ELR (cell line): Measurements from ENCODE around the gene DOLK.

Experiments used
- DNase-seq: peaks from one replicate; pipeline ENCODE4 v3.0.0-alpha.2; 2015; ENCODE audit warnings: low read depth

Gene DOLK

DNA sequence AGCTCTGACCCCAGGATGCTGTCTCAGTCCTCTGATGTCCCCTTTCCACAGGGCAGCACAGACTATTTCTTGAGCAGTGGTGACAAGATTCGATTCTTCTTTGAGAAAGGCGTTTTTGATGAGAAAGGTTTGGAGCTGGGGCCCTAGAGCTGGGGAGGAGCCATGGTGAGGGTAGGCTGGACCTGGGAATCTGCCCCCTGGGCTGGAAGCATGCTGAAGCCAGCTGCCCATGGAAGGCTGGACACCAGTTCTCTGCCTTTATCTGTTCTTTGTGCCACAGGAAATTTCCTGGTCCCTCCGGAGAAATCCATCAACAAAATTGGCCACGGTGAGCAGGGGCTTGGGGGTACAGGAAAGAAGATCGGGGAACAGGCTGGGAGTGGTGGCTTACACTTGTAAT is 13.7 kb downstream of the DOLK start:
- no peak for DNase-seq

DNA sequence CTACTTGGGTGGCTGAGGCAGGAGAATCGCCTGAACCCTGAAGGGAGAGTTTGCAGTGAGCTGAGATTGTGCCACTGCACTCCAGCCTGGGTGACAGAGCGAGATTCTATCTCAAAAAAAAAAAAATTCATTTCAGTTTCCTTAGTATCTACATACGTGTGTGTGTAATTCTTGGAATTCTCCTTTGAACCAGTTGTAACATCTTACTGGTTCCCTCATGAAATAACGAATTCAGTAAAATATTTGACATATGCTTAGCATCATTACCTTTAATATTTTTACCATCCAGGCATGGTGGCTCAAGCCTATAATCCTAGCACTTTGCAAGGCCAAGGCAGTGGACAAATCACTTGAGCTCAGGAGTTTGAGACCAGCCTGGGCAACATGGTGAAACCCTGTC is 17.8 kb downstream of the DOLK start:
- no peak for DNase-seq

- DNase-seq = no peak
Measured at GRCh38 chr9:128928624-128929023, 18.8 kb downstream of the DOLK start.

DNA sequence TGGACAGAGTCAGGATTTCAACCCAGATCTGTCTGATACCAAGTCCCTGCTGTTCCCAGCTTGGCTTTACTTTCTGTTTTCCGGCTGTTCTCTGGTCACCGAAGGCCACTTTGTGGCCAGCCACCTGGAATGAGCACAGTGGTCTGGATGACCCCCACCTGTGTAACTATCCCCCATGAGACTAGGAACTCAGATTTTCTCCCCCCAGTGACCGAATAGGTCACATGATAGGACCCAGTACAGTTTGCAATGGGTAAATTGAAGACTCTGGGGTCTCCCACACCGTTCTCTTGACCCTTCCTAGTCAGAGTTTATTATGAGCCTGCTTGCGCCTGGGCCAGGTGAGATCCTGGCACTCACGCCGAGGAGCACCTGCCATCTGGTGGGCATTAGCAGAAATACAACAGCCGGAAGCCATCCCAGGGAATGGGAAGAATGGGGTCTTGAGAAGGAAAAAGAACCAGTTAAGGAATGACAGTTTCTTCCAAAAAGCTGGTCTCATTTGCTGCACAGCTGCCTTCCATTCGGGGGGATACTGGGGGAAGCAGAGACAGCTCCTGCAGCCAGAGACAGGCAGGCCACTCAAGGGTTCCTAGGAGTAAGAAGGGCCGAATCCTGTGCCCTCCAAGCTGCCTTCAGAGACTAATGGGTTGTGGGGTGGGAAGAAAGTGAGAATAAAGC is 19.5 kb downstream of the DOLK start:
- DNase-seq = peak; percentile 73

DNA sequence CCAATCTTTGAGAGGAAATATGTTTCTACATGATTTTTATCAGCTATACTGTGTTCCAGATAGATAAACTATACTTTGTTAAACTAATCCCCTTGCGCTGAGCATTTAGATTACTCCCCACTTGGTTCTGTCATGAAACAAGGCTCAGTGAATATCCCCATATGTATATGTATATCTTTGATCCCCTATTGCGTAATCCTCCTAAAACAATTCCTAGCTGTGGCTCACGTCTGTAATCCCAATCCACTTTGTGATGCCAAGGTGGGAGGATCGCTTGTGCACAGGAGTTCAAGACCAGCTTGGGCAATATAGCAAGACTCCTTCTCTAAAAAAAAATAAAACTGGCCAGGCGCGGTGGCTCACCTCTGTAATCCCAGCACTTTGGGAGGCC is 23.9 kb downstream of the DOLK start:
- DNase-seq = no peak

DNA sequence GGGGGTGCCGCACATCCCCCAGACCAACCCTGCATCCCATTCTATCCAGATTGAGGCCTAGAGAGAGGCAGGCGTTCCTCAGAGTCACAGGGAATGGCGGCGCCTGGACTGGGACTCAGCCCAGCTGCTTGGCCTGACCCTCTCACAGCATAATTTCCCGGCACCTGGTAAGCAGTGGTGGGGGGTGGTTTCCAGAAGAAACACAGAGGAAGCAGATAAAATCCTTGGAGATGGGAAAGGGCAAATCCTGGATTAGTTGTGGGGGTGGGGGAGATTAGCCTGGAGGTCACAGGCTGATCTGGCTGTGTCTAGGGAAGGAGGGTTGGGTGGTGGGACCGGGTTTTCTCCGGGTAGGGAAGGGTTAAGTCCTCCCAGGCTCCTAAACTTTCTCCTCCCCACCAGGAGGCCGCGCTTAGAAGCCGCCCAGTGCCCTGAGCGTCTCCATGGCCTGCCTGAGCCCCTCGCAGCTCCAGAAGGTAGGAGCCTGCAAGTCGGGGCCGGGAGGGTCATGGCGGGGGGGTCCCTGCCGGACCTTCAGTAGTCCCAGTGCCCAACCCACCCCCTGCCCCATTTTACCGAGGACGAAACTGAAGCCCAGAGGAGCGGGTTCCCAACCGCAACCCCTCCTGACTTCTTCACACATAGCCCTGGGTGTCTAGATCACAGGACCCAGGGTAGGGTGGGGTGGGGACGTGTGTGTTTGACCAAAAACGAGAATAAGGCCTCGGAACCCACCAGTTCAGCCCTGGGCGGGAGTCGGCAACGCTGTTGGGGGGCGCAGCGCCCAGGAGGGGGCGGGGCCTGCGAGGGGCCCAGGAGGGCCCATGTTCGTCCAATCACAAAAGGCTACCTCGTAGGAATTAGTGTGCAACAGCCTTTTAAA is 25.3 kb downstream of the DOLK start:
- DNase-seq = peak; percentile 61

DNA sequence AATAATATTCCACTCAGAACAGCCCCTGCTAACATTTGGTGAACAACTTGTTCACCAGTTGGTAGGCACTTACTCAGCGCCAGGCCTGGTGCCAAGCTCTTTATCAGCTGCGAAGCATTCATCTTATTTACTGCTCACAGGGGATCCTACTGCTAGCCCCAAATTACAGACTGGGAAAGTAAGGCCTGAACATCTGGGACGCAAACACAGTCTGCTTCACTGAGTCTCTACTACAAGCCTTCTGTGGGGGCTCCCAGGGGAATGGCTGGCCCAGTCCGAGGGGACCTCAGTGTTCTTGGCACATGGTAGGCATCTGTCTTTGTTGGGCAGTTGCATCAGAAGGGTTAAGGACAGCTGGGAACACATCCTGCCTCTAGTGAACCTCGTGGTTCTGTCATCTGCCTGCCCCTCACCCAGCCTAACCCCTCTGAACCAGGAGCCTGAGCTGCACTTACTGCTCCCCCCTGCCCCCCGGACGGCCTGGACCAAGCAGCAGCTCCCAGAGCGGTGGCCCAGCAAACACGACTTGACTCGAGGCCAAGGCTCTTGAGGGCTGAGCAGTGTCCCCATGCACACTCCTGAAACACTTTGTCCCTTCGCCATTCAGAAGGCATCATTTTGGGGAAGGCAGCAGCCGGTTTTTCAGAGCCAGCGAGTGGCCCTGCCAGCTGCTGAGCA is 26.9 kb downstream of the DOLK start, which contains the start of gene PHYHD1:
PHYHD1 (plus strand) TSS at position 602 of the 678 bp plus-strand sequence. CDS start 1,342 bp downstream, outside the sequence.
- DNase-seq = peak; percentile 75

DNA sequence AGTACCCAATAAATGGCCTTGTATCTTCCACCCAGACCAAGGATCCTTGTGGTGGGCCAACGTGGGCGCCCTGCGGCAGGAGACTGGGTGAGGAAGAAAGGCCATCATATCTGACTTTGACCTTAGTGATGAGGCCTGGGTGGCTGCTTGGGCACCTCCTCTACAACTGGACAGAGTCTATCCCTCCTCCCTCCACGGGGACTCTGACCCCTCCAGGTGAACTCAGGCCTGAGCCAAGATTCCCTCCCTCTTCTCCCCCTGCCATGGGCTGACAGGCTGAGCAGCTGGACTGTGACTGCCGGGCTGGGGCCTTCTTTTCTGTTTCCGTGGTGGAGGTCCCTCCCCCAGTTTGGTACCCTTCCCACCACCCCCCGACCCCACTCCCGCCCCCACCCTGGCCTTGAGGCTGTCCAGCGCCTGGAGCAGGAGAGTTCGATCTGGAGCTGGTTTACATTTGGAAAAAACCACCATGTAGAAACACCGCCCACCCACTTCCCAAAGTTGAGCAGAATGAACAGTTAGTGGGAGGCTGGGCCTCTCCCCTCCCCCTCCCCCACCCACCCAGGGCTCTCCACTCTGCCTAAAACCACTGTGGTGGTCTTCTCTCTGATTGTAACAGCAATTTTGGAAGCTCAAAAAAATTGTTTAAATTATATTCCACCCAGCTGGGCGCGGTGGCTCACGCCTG is 27.9 kb downstream of the DOLK start:
- no peak for DNase-seq

DNA sequence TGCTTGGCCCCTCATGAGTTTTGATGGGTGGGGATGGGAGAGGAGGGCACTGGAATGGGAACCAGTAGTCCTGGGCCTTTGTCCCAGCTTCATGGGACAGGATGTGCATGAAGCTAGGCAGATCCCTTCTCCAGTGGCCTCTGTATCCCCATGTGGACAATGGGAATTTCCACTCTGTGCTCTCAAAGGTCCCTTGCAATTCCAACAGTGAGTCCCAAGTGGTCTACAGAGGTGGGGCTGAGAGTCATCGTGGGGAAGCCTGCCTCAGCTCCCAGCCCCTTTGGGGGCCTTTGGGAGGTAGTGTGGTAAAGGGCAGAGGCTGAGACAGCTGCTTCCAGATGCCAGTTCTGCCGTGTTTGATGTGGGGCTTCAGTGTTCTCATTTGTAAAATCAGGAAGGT is 28.5 kb downstream of the DOLK start:
- DNase-seq = no peak

DNA sequence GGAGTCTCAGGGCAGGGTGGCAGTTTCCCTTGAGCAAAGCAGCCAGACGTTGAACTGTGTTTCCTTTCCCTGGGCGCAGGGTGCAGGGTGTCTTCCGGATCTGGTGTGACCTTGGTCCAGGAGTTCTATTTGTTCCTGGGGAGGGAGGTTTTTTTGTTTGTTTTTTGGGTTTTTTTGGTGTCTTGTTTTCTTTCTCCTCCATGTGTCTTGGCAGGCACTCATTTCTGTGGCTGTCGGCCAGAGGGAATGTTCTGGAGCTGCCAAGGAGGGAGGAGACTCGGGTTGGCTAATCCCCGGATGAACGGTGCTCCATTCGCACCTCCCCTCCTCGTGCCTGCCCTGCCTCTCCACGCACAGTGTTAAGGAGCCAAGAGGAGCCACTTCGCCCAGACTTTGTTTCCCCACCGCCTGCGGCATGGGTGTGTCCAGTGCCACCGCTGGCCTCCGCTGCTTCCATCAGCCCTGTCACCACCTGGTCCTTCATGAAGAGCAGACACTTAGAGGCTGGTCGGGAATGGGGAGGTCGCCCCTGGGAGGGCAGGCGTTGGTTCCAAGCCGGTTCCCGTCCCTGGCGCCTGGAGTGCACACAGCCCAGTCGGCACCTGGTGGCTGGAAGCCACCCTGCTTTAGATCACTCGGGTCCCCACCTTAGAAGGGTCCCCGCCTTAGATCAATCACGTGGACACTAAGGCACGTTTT is 30.1 kb downstream of the DOLK start:
- no peak for DNase-seq

GRCh38 chr9:128916745-128917144 is 30.7 kb downstream of the DOLK start:
- no peak for DNase-seq

- DNase-seq = peak; percentile 77
Measured at GRCh38 chr9:128916204-128916603, 31.2 kb downstream of the DOLK start.

DNA sequence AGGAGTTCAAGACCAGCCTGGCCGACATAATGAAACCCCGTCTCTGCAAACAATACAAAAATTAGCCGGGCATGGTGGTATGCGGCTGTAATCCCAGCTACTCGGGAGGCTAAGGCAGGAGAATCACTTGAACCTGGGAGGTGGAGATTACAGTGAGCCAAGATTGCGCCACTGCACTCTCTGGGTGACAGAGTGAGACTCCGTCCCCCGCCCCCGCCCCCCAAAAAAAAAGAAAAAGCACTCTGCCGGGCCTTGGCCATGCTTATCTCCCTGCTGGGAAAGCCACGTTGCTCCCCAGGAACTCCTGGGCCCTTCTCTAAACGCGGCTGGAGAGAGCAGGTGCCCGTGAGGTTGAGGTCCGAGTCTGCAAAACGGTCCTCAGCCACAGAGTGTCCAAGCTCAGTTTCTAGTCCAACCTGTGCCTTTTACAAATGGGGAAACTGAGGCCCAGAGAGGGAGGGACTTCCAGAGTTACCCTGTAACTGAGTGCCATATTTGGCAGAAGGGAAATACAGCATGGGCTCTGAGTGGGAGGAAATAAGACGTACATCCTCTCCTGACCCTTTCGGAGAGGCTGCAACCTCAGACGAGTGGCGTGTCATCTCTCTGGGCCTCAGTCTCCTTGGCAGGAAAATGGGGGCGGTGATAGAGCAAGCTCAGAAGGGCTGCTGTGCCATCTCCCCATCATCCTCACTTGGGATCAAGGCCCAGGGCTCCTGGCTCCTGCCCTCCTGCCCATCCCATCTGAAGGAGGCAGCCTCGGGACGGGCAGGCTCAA is 33.2 kb downstream of the DOLK start:
- no peak for DNase-seq

GRCh38 chr9:128913048-128913900 is 34.1 kb downstream of the DOLK start:
- DNase-seq = peak; percentile 25

DNA sequence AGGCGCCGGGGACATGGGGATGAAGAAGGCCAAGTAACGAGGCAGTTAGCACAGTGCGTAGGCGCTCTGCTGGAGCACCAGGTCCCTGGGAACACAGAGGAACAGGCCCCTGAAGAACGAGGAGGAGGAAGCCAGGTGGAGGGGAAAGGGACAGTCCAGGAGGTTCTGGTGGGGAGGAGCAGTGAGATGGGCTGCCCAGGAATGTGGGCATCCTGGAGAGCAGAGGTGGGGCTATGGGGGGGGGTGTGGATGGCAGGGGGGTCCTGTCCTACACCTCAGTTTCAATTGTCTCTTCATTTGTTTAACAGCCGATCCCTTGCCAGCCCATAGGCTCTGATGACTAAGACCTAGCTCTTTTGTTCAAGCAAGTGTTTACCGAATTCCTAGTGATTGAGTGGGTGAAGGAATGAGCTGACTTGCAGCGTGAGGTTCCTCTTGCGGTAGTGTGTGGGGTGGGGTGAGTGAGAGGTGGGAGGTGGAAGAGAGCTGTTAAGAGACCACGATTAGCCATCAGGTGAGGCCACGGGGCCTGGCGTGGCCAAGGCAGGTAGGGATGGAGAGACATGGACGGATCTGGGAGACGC is 35.0 kb downstream of the DOLK start:
- DNase-seq = peak; percentile 98

- peak; percentile 91 for DNase-seq
Measured at GRCh38 chr9:128911529-128912035, 35.8 kb downstream of the DOLK start.

- DNase-seq = peak; percentile 45
Measured at GRCh38 chr9:128910906-128911305, 36.5 kb downstream of the DOLK start.

- no peak for DNase-seq
Measured at GRCh38 chr9:128909859-128910258, 37.5 kb downstream of the DOLK start.

GRCh38 chr9:128908372-128908771 is 39.0 kb downstream of the DOLK start:
- DNase-seq = no peak
